Activated naive CD4-positive, alpha-beta T cell treated with anti-CD3 and anti-CD28 coated beads, Interleukin-2, amount 50 U/mL, for 16 hours (primary cell): Measurements from ENCODE around the gene KLHL18.
A peak's percentile ranks its signal among the peaks of the same experiment; 100 is the strongest.
"Not testable (repeated sequence)": the region's sequence is repeated elsewhere in the genome, so short reads cannot be mapped to it uniquely, and the experiment has no call there.

Experiments used
- DNase-seq: peaks from one replicate; pipeline ENCODE4 v3.0.0-alpha.2; 2020

The KLHL18 gene

GRCh38 chr3:47282424-47283192, at the start of gene KLHL18, which contains the start of gene KIF9:
Gene KLHL18, plus strand, starts transcription at chr3:47282944. Its CDS starts 22 bp downstream, at chr3:47282966.
Gene KIF9, minus strand, starts transcription at chr3:47282799. Its CDS starts 5,425 bp downstream, at chr3:47277374.
- peak; percentile 95 for DNase-seq

DNA sequence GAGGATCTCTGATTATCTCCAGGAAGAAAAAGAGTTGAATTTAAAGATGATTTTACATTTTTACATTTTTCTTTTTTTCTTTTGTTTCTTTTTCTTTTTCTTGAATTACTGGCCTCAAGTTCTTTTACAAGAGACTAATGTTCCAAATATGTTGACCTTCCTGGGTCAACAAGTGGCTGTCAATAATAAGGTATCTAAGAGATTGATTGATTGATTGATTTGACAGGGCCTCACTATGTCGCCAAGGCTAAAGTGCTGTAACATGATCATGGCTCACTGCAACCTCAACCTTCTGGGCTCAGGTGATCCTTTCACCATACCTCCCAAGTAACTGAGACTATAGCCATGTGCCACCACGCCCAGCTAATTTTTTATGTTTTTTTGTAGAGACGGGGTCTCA, 44.7 kb upstream of the KLHL18 start:
- DNase-seq = no peak

GRCh38 chr3:47239929-47240328, 42.8 kb upstream of the KLHL18 start:
- no peak for DNase-seq

DNA sequence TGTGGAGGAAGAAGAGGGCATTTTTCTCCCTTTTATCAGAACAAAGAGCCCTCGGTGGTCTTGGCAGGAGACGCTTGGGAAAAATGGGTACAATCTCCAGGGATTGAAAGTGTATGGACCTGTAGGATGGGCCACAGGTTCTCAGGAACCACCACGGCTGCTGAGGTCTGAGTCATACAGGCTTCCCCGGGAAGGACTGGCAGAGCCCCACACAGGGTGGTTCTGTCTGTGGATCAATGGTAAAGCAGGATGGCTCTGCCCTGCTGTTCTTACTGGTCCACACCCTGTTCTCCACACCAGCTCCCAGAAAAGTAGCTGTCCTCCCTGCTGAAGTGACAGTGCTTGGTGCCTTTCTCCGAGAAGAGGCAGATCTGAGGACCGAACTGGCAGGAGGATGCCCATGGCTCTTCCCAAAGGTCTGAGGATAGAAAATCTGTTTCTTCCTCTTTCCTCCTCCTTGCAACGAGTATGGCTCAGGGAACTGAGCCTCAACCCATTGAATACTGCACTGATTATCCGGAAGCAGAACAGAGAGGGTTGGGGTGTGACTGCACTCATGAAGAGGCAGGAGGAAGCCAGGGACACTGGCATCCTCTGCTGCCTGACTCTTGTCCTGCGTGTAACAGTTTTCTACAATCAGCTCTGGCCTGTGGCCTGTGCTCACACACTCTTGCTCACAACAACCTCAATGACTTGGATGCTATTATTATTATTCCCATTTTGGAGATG, 39.2 kb upstream of the KLHL18 start:
- no peak for DNase-seq

- DNase-seq = no peak
These were observed 38.1 kb upstream of the KLHL18 start for GRCh38 chr3:47244531-47245100.

GRCh38 chr3:47245271-47245670, 37.5 kb upstream of the KLHL18 start:
- DNase-seq = no peak

DNA sequence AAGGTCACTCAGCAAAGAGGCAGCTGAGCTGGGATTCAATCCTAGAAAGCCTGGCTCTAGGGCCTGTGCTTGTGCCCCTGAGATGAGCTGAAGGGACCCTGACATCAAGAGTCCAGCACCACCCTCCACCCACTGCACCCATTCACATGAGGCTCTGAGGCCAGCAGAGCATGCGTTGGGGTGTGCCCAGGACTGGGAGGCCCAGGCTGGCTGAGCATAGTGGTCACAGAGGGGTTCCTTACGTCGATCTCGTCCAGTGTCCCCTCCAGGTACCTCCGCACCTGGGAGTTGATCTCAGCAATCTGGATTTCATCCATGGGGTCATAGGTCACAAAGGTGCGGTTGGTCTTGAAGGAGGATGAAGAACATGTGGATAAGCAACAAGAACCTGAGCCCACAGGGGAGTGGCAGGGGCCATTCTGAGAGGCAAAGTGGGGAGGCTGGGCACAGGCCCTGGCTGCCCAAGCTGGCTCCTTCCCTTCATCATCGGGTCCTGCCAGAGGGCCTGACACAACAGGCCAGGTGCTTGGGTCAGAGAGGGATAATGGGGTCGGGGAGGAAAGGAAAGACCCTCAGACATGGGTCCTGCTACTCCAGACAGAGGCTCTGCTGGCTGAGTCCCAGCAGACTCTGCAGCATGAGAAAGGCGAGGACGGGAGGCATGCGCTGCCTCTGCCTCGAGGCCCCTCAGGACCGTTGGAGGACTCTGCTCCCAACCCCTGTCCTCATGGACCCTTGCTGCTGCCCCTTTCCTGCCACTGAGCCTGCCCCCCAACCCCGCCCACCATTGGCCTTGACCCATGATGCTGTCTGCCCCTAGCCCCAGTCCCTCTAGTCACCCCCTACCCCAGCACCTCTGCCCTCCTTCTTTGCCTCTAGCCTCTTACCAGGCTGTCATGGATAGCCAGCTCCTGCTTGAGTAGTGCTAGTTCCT, 35.3 kb upstream of the KLHL18 start:
- DNase-seq = no peak

DNA sequence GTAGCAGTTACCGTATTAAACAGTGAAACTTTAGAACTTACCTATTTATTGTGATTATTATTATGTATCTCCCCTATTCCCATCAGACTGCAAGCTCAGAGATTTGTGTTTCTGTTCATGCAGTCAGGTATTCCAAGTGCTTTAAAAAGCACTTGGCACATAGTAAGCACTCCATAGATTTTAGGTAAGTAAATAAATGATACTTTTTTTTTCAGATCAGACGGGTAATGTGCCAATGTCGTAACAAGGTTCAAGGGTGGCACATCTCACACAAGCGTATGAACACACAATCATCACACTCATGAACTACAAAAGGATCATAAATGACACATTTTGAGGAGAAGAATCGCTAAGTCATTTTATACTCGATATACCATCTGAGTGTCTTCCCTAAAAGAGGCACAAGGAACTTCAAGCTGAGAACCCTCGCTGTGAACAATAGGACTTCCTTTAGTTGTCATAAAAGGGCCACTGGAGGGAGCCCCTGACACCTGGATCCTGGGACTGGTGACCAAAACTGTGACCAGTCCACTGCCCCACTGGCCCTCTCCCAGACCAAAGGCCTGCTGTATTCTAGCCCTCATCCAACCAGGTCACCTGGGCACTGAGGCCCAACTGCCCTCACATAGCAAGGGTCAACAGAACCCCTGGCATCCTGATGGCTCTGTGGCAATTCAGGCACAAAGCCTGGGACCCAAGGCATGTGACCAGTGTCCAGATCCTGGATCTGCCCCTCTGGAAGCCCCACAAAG, 32.3 kb upstream of the KLHL18 start:
- no peak for DNase-seq

GRCh38 chr3:47251085-47251484, 31.7 kb upstream of the KLHL18 start:
- not testable (repeated sequence) for DNase-seq

GRCh38 chr3:47251689-47252088, 31.1 kb upstream of the KLHL18 start:
- no peak for DNase-seq

- DNase-seq = not testable (repeated sequence)
These were observed 26.4 kb upstream of the KLHL18 start for GRCh38 chr3:47256331-47256730.

DNA sequence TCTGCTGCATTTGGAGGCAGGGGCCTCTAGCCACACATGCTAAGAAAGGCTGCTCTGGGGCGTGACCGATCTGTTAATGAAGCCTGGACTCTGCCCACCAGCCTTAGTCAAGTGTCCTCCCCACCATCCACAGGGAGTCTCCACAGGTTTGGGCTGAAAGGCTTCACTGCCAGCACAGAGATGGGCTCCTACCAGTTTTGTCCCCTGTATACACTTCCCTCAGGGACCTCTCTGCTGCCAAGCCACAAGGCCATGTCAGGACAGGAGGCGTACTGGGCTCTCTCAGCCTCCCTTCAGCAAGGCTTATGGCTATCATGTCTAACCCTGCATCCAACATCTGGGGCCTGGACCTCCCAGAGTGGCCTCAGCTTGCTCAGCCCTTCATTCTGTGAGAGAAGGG, 23.6 kb upstream of the KLHL18 start:
- DNase-seq = no peak

DNA sequence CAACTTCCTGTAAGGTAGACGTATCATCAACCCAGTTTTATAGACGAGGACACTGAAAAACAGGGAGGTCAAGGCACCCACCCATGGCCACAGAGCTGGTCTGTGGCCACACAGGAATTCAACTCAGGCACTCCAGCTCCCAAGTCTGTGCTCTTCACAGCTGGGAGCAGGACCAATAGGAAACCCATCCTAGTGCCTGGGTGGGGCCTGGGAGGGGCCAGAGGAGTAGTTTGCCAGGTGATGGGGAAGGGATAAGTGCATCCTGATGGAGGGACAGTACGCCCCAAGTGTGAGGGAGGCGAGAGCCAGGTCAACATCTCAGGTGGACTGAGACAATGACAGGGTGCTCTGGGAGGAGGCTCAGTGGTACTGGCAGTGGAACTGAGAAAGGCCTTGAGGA, 22.1 kb upstream of the KLHL18 start:
- no peak for DNase-seq

GRCh38 chr3:47261301-47261700, 21.4 kb upstream of the KLHL18 start:
- DNase-seq = no peak

- no peak for DNase-seq
These were observed 17.7 kb upstream of the KLHL18 start for GRCh38 chr3:47265008-47265407.

- DNase-seq = no peak
These were observed 16.9 kb upstream of the KLHL18 start for GRCh38 chr3:47265725-47266428.

DNA sequence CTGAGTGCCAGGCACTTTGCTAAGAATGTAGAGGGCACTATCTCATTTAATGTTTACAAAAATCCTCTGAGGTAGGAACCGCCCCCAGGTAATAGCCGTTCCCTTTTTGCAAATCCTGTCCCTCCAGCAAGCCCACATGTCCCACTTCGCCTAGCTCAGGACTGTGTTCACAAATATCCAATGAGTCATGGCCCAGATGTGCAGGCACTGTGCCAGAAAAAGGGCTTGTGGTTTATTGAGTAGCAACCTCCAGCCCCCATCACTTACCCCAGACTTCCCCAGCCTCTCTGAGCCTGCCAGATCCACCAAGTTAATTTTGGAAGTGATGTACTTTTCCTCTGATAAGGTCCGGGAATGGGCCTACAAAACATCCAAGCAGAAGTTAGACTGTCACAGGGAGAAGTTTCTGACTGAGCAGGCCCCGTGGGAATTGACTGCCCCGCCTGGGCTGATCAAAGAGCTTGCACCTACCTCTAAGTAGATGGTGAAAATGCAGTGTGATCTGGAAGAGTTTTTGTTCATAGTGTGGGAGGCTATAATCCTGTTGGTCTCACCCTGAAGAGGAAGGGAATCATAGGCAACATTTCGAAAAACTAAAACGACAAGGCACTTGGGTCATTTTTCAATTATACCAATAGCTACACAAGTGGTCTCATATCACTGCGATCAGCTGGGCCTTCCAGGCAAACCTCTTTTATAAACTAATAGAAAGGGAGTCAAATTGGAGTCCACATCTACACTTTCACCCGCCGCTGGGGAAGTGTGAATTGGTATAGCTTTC, 15.8 kb upstream of the KLHL18 start:
- peak; percentile 41 for DNase-seq

GRCh38 chr3:47267490-47267824, 15.3 kb upstream of the KLHL18 start:
- DNase-seq = no peak

- no peak for DNase-seq
These were observed 12.2 kb upstream of the KLHL18 start for GRCh38 chr3:47270526-47270925.

DNA sequence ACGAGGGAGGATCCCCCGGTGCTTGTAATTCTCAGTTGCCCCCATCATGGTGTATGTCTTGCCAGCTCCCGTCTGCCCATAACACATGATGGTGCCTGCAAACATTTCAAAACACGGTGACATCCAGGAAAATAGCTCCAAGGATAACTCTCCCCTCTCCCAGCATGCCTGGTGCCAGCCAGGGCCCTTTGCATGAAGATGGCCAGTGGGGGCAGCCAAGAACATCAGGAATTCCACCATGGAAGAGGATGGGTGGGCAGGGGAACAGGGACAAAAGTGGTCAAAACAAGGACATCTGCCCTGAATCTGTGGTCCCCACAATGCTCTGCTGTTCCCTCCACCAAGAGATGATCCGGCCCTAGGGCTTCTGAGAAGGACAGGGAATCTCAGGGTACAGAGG, 9.2 kb upstream of the KLHL18 start:
- no peak for DNase-seq

DNA sequence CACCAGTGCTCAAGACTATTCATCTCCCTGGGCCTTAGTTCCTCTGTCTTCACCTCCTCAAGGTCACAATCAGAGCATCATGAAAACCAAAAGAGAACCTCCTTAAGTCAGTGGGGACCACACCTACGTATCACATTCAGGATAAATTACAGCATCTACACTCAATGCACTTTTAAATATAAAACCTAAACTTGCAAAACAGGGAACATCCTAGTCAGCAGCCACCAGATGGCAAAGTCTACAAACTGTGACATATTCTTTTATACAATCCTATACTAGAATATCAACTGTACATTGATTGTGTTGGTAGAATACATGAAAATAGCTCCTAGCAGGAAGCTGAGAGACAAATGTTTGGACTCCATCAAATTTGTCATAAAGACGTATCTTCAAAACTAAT, 8.1 kb upstream of the KLHL18 start:
- DNase-seq = no peak
